Suppressor macrophage (primary cell): Measurements from ENCODE around the gene TAS2R43.
"Not testable (repeated sequence)": the region's sequence is repeated elsewhere in the genome, so short reads cannot be mapped to it uniquely, and the experiment has no call there.

Source experiments
- DNase-seq, 4 experiments: peaks; one replicate each; pipeline ENCODE4 v3.0.0-alpha.2; 2020 to 2022
- total RNA-seq, 17 experiments: gene quantifications; one replicate each; lab custom pipeline; 2026; ENCODE audit warnings: mixed read lengths in 6 of 17, inconsistent platforms in 3 of 17; lab: John Stamatoyannopoulos, UW

The TAS2R43 gene, protein sequence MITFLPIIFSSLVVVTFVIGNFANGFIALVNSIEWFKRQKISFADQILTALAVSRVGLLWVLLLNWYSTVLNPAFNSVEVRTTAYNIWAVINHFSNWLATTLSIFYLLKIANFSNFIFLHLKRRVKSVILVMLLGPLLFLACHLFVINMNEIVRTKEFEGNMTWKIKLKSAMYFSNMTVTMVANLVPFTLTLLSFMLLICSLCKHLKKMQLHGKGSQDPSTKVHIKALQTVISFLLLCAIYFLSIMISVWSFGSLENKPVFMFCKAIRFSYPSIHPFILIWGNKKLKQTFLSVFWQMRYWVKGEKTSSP
- total RNA-seq = 0.05 to 1.5 (median 0.46) reads per million in 17 experiments

DNA sequence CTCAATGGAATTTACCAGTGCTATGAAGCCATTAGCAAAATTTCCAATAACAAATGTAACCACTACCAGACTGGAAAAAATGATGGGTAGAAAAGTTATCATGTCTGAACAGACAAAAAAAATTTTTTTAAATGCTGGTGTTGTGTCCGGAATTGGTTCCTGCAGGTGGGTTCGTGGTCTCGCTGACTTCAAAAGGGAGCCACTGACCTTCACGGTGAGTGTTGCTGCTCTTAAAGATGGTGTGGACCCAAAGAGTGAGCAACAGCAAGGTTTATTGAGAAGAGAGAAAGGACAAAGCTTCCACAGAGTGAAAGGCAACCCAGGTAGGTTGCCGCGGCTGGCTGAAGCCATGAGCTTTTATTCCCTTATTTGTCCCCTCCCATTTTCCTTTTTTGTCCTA, at the start of gene TAS2R43:
Gene TAS2R43, minus strand, starts transcription at position 186 of the 400 bp plus-strand sequence. Its CDS starts 84 bp downstream, at position 102.
- DNase-seq = no peak

DNA sequence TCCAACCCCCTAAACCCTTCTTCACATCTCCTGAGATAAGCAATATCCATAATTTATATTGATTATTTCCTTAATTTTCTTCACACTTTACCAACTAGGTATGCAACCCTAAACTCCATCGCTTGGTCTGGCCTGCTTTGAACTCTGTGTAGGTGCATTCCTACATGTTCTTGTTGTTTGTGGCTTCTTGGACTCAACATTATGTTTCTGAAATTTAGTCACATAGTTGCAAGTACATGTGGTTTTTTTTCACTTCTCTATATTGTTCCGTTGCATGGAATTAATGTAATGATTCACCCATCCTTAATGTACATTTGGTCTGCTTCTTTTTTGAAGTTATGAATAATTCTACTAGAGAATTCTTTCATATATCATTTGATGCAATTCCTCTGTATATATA, 44.0 kb upstream of the TAS2R43 start:
- peak in 1 of 4 experiments; percentile 21 for DNase-seq

DNA sequence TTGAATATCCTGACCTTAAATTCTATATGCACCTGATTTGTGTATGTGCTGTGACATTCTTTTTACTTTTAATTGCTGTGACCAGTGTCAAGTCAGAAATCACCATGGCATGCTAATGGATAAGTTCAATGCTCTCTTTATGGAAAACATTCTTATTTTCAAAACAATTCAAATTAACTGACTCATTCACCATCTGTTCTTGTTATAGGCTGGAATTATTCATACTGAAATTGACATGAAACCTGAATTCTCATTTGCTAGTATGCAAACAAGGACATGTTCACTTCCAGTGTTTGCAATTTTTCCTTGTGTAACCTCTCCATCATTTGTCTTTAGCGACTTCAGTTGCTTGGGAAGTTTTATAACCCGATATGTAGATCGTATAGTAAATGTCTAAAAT, 42.2 kb upstream of the TAS2R43 start, which contains the start of gene TAS2R30:
Gene TAS2R30, minus strand, starts transcription at position 340 of the 400 bp plus-strand sequence. CDS start 400 bp downstream, outside the sequence.
- no peak for DNase-seq

DNA sequence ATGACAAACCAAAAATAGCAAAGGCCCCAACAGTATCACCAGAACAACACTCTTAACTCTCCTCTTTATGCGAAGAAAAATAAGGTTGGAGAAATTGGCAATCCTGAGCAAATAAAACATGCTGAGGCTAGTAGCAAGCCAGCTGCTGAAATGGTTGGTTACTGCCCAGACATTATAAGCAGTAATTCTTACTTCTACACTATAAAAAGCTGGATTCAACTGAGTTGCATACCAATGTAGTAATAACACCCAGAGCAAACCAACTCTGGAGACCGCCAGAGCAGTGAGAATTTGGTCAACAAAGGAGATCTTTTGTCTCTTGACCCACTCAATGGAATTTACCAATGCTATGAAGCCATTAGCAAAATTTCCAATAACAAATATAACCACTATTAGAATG, 41.7 kb upstream of the TAS2R43 start:
- no peak for DNase-seq

DNA sequence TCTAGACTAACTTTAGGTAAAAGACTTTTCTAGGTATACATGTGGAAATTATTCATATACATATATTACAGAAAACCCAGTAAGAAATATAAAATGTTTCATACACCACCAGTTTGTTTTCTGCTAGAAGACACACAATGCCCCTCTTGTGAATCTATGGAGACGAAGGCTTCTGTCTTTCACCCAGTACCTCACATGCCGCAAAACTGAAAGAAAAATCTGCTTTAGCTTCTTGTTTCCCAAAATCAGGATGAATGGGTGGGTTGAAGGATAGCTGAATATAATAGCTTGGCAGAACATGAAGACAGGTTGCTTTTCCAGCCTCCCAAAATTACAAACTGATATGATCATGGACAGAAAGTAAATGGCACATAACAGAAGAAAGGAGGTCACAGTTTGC, 41.0 kb upstream of the TAS2R43 start:
- no peak for DNase-seq

DNA sequence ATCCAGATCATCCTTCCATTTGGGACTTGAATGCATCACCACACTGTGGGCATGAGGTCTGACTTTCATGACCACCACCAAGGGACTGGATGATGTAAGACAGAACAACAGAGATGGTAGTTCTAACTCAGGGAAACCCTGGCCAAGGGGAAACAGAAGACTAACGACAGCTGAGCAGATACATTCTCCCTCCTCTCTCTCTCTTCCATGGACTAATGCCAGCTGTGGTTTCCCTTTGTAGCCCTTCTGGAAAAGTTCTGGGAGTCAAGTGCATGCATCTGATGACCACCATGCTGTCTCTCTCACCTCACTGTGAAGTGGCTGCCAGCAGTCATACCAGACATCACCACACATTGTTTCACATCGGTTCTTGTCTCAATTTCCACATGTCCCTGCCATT, 38.9 kb upstream of the TAS2R43 start:
- no peak for DNase-seq

DNA sequence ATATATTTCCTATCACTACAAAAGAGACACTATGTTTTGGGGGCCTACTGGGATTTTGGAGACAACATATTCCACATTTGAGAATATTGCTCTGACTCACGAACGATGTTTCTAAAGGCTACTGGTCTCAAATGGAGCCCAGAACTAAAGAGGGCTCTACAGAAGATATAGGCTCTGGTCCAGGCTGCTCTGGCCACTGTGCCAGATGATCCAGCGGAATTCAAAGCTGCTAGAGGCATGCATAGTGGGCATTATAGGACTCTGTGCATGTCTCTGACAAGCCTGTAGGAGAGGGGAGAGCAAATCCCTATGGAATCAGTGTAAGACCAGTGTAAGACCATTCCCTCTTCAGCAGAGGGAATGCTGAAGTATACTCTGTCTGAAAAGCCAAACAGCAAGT, 38.3 kb upstream of the TAS2R43 start:
- DNase-seq = no peak

DNA sequence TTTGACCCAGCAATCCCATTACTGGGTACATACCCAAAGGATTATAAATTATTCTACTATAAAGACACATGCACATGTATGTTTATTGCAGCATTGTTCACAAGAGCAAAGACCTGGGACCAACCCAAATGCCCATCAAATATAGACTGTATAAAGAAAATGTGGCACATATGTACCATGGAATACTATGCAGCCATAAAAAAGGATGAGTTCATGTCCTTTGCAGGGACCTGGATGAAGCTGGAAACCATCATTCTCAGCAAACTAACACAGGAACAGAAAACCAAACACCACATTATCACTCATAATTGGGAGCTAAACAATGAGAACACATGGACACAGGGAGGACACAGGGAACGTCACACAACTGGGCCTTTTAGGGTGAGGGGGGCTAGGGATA, 22.0 kb upstream of the TAS2R43 start:
- DNase-seq = not testable (repeated sequence)

DNA sequence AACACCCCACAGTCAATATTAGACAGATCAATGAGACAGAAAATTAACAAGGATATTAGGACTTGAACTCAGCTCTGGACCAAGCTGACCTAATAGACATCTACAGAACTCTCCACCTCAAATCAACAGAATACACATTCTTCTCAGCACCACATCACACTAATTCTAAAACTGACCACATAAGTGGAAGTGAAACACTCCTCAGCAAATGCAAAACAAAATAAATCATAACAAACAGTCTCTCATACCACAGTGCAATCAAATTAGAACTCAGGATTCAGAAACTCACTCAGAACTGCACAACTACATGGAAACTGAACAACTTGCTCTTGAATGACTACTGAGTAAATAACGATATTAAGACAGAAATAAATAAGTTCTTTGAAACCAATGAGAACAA, 19.1 kb upstream of the TAS2R43 start:
- not testable (repeated sequence) for DNase-seq

DNA sequence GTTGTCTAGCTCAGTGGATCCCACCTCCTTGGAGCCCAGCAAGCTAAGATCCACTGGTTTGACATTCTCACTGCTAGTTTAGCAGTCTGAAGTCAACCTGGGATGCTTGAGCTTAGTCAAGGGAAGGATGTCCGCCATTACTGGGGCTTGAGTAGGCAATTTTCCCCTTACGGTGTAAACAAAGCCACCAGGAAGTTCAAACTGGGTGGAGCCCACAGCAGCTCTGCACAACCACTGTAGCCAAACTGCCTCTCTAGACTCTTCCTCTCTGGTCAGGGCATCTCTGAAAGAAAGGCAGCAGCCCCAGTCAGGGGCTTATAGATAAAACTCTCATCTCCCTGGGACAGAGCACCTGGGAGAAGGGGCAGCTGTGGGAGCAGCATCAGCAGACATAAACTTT, 16.7 kb upstream of the TAS2R43 start:
- DNase-seq = no peak

DNA sequence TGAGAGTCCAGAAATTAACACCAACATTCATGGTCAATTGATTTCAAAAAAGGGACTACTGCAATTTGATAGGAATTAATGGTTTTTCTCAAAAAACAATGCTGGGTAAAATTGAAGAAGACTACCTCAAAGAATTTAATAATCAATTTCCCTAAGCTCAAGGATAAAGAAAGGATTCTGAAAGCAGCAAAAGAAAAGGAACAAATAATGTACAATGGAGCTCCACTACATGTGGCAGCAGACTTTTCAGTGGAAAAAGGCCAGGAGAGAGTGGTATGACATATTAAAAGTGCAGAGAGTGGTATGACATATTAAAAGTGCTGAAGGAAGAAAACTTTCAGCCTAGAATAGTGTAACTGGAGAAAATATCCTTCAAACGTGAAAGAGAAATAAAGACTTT, 15.6 kb upstream of the TAS2R43 start:
- no peak for DNase-seq

DNA sequence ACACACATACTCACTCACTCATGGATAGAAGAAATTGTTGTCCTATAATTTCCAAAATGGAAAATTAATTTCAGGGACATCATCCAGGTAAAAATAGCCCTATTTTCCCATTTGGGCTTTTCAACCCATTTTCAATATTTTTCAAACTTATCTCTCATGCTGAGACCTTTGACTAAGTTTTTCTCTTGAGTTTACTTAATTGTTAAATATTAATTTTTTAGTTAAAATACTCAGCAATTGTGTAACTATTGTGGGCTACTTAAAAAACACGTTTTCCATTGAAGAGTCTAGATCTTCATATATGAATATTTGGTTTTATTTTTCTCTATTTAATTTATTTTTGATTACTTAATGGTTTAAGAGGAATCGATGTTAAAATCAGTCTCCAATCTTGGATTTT, 14.2 kb upstream of the TAS2R43 start:
- DNase-seq = no peak

DNA sequence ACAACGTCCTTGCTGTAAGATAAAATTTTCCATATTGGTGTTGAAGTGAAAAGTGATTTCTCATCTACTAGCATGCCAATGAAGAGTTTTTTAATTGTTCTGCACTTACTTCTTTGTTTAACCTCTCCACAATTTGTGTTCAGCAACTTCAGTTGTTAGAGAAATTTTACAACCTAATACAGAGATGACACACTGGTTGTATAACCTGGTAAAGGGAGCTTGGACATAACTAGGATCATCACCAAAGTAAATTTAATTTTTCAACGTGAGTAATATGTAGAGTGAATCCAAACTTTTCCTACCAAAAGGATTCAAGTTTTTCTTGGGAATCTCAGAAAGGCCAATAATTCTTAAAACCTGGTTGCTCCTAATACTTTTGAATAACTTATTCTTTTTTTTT, 13.4 kb upstream of the TAS2R43 start:
- no peak for DNase-seq

DNA sequence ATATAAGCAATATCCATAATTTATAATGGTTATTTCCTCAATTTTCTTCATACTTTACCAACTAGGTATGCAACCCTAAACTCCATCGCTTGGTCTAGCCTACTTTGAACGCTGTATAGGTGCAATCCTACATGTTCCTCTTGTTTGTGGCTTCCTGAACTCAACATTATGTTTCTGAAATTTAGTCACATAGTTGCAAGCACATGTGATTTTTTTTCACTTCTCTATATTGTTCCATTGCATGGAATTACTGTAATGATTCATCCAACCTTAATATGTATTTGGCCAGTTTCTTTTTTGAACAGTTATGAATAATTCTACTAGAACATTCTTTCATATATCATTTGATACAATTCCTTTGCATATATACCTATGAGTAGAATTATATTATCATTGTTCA, 2.8 kb upstream of the TAS2R43 start:
- DNase-seq = not testable (repeated sequence)

DNA sequence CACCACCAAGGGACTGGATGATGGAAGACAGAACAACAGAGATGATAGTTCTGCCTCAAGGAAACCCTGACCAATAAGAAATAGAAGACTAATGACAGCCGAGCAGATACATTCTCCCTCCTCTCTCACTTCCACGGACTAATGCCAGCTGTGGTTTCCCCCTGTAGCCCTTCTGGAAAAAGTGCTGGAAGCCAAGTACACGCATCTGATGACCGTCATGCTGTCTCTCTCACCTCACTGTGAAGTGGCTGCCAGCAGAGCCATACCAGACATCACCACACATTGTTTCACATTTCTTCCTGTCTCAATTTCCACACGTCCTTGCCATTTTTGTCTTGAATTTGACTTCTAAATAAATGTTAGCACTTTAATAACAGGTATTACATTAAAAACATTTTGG, 2.9 kb downstream of the TAS2R43 start:
- no peak for DNase-seq

DNA sequence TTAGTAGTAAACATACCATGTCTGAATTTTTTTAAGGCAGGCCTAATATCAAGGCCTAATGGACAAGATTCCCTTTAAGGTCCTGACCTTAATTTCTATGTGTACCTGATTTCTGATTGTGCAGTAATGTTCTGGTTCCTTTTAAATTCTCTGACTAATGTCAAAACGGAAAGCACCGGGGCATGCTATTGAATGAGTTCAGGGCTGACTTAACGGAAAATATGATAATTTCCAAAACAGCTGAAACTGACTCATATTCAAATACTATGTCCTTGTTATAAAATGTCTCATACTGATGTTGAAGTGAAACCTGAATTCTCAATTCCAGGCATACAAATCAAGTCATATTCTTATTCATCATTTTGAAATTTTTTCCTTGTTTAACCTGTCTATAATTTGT, 6.7 kb downstream of the TAS2R43 start:
- peak in 1 of 4 experiments; percentile 32 for DNase-seq

DNA sequence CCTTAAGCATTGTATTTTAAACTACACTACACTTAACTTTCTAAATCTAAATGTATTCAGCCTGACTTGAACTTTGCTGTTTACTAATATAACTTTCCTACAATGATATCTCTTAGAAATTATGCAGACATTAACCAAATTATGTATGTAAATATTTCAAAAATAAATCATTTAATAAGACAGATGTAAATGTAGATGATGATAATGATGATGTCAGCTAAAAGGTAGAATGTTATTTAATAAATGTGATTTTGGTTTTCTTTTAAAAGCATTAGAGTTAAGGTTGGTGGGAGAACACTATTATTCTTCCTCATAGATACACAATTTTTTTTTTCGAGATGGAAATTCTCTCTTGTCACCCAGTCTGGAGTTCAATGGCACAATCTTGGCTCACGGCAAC, 10.1 kb downstream of the TAS2R43 start:
- no peak for DNase-seq

DNA sequence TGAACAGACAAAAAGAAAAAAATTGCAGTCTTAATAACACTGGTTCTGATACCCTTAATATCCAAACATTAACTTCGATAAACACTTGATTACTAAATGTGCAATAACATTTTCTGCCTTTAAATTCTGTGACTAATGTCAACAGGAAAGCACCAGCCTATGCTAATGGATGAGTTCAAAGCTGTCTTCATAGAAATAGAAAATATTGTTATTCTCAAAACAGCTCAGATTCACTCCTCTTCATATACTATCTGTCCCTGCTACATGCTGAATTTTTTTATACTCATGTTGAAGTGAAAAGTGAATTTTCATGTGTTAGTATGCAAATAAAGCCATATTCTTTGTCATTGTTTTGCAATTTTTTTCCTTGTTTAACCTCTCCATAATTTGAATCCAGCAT, 13.9 kb downstream of the TAS2R43 start:
- no peak for DNase-seq

DNA sequence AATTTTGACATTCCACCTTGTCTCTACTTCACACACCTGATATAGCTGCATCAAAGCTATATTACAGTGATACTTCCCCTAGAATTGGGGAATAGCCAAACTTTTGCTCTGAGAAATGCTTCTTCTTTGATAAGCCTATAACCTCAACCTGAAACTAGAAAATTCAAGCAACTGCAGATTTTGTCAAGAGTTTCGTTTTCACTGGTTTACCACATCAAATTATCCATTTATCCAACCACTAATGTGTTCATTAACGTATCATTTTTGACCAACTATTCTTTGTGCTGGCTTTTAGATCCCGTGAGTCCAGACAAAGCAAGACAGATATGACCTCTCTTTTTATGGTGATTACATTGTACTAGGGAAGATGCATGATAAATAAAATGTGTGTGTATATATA, 16.5 kb downstream of the TAS2R43 start:
- DNase-seq = no peak

DNA sequence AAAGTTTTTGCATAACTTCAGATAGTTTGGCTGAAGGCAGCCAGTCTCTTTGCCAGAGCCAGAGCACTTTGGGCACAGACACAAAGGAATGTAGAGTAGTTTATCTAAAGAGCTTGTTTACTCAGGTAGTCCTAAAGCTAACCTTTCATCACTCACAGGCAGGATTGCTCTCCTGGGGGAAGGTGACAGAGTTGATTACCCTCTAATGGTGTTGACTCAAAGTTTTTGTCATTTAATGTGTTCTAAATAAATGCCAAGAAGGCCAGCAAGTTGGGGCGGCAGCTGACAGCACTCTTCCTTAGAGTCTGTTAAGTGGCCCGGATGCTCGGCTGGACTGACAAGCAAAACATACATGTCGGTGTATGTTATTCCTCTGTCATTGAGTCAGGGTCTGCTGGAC, 20.7 kb downstream of the TAS2R43 start:
- no peak for DNase-seq

DNA sequence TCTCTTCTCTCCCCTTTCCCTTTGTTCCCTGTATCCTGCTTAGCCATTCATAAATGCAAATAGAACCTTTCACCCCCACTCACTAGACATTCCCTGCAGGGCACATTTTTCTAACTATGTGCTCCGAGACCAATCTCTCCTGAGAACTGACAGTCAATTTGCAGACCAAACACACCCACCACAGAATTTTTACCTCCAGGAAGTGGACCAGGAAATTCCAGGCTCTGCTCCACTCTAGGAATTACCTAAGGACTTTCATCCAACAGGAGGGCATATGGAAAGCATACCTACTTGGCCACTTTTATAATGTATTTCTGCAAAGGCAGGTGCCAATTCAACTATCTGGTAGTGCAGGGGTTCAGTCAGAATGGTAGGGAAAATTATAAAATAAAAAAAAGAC, 21.1 kb downstream of the TAS2R43 start:
- no peak for DNase-seq

DNA sequence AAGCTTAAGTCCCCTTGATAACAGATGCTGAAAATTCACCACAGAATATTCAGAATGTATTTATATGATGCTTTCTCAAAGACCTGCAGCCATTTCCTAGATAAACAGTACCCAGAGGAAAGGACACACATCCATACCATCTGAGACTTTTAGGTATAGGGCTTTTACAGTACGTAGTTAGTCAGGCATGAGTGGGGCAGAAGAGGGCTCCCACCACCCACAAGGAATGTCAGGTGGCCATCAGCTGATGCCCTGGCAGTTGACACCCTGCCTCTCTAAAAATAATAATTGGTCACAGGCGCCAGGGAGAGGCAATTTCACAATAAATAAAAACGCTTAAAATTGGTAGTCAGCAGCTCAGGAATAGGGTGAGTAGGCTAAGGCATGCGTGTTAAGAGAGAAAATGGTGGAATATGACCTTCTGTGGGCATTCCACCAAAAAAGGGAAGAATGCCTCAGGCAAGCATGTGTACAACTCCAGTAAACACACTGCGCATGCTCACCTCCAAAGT, 22.2 kb downstream of the TAS2R43 start:
- DNase-seq = peak in 3 of 4 experiments; percentile 5 to 58 (median 30)

DNA sequence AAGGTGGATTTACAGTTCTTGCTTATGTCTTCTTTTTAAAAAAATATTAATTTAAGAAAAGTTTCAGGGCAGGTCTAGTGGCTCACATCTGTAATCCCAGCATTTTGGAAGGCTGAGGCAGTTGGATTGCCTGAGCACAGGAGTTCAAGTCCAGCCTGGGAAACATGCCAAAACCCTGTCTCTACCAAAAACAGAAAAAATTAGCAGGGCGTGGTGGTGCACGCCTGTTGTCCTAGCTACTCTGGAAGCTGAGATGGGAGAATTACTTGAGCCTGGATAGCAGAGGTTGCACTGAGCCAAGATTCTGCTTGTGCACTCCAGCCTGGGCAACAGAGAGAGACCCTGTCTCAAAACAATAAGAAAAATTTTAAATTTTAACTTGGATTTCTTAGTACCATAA, 24.6 kb downstream of the TAS2R43 start:
- DNase-seq = no peak

DNA sequence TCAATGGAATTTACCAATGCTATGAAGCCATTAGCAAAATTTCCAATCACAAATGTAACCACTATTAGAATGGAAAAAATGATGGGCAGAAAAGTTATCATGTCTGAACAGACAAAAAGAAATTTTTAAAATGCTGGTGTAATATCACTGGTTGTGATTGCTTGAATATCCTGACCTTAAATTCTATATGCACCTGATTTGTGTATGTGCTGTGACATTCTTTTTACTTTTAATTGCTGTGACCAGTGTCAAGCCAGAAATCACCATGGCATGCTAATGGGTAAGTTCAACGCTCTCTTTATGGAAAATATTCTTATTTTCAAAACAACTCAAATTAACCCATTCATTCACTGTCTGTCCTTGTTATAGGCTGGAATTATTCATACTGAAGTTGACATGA, 29.9 kb downstream of the TAS2R43 start, which contains the start of gene TAS2R46:
Gene TAS2R46, minus strand, starts transcription at position 101 of the 400 bp plus-strand sequence. Its CDS starts 0 bp downstream, at position 101.
- not testable (repeated sequence) for DNase-seq
